ENCODE data around the gene CIAO2B. TPM values are rescaled to one million over a fixed set of nuclear protein-coding genes. Genes with fewer than 3 reads are reported as not detected.
"Not testable (repeated sequence)": the region's sequence is repeated elsewhere in the genome, so short reads cannot be mapped to it uniquely, and the experiment has no call there.

Gene CIAO2B
- total and polyA plus RNA-seq, 2 donors (not counting 3 experiments of a cell fraction or from before 2014, with no cell fraction given), result 78.7 to 314 TPM

- TF ChIP-seq FOS (IDR thresholded peaks at IDR 0.05; ENCODE audit: borderline replicate concordance, insufficient read depth, low read length), result no peak
- no peak for TF ChIP-seq GATA2 (IDR thresholded peaks at IDR 0.05; ENCODE audit: insufficient read depth, insufficient read length, low read depth, low read length)
- TF ChIP-seq JUN (IDR thresholded peaks at IDR 0.05; ENCODE audit: borderline replicate concordance, insufficient read depth, insufficient read length, low read depth), result no peak
- no peak for TF ChIP-seq POLR2AphosphoS5 (IDR thresholded peaks at IDR 0.05; ENCODE audit: insufficient read depth, low read depth, low read length)
- TF ChIP-seq CTCF (IDR thresholded peaks at IDR 0.05; ENCODE audit: extremely low read depth in 1 of 2, insufficient read depth in 1 of 2, low read depth in 1 of 2, low read length in 2 of 2), result no peak
- no peak for TF ChIP-seq MYC (IDR thresholded peaks at IDR 0.05; ENCODE audit: low read depth, low read length)
- no peak for TF ChIP-seq MAX (IDR thresholded peaks at IDR 0.05; ENCODE audit: insufficient read depth, insufficient read length)
- no peak for TF ChIP-seq POLR2A (IDR thresholded peaks at IDR 0.05; ENCODE audit: low read depth, low read length)
- TF ChIP-seq EZH2 (IDR thresholded peaks at IDR 0.05; ENCODE audit: borderline replicate concordance, low read depth, low read length, severe bottlenecking), result no peak
- peak; percentile 35 for DNase-seq (ENCODE audit: low read depth, low spot score)
- FAIRE-seq, result no peak
- Histone ChIP-seq H3K9ac (replicated peaks; ENCODE audit: extremely low read depth, insufficient read depth, low read length) (peak within 1 kb of the TSS; percentile 79), H3K36me3 (ENCODE audit: control insufficient read depth in 2 of 2, extremely low read depth in 1 of 2, insufficient read depth in 2 of 2, low read length in 2 of 2) (peaks cover 0 to 4% of the 10 kb centered on the region in 2 experiments), H2AFZ (ENCODE audit: low read depth, low read length) (peak within 1 kb of the TSS; percentile 63), H4K20me1 (replicated peaks; ENCODE audit: control insufficient read depth, extremely low read depth, insufficient read depth, low read length) (no peaks in the 10 kb centered on the region), H3K4me3 (replicated peaks in 1 of 3; ENCODE audit: insufficient read depth in 1 of 3, low read depth in 1 of 3, low read length in 3 of 3) (peak within 1 kb of the TSS; percentile 2 to 88 (median 58)), H3K4me1 (ENCODE audit: control insufficient read depth, extremely low read depth, insufficient read depth, low read length) (peaks cover 7% of the 10 kb centered on the region), H3K27me3 (ENCODE audit: control insufficient read depth in 2 of 2, insufficient read depth in 2 of 2, low read length in 2 of 2) (no peaks in the 10 kb centered on the region), H3K9me3 (replicated peaks; ENCODE audit: control insufficient read depth, insufficient read depth, low read length) (no peaks in the 10 kb centered on the region), H3K9me1 (replicated peaks; ENCODE audit: control insufficient read depth, extremely low read depth, insufficient read depth, low read length) (no peaks in the 10 kb centered on the region), H3K27ac (ENCODE audit: insufficient read depth, low read depth, low read length) (peak within 1 kb of the TSS; percentile 67), H3K4me2 (ENCODE audit: insufficient read depth, low read length) (peak within 1 kb of the TSS; percentile 78), H3K79me2 (ENCODE audit: control insufficient read depth, insufficient read depth, low read length) (peaks cover 20% of the 10 kb centered on the region)
- intact Hi-C loops (cut with micrococcal nuclease), result no loop called here
- CTCF ChIA-PET, result no interaction called here
- dilution Hi-C loops (cut with MboI; ENCODE audit: extremely low pct_ligation_motif_present, low sequenced_read_pairs), result no loop called here
- no TSS peak for BruUV-seq (replicated peaks)
- POLR2A ChIA-PET, result no interaction called here
Observed at GRCh38 chr16:66935314-66936011, 1.3 kb upstream of the CIAO2B start, which contains the start of gene CES2. CES2 (plus strand) TSS chr16:66935516; CDS start chr16:66935636, 120 bp downstream.

- Histone ChIP-seq H3K27ac (ENCODE audit: insufficient read depth, low read depth, low read length) (peak overlapping the region; percentile 67), H3K79me2 (ENCODE audit: control insufficient read depth, insufficient read depth, low read length) (peaks cover 20% of the 10 kb centered on the region), H3K4me2 (ENCODE audit: insufficient read depth, low read length) (peak overlapping the region; percentile 78), H3K9ac (replicated peaks; ENCODE audit: extremely low read depth, insufficient read depth, low read length) (peak overlapping the region; percentile 79), H3K4me3 (replicated peaks in 1 of 3; ENCODE audit: insufficient read depth in 1 of 3, low read depth in 1 of 3, low read length in 3 of 3) (peak overlapping the region; percentile 2 to 88 (median 58)), H2AFZ (ENCODE audit: low read depth, low read length) (peak overlapping the region; percentile 63)
- H3K9me3 ChIP-seq (replicated peaks; ENCODE audit: control insufficient read depth, insufficient read depth, low read length); H3K4me1 ChIP-seq (ENCODE audit: control insufficient read depth, extremely low read depth, insufficient read depth, low read length); H3K9me1 ChIP-seq (replicated peaks; ENCODE audit: control insufficient read depth, extremely low read depth, insufficient read depth, low read length); H3K27me3 ChIP-seq (ENCODE audit: control insufficient read depth in 2 of 2, insufficient read depth in 2 of 2, low read length in 2 of 2); BruUV-seq (replicated peaks); H3K36me3 ChIP-seq (ENCODE audit: control insufficient read depth in 2 of 2, extremely low read depth in 1 of 2, insufficient read depth in 2 of 2, low read length in 2 of 2); dilution Hi-C loops (cut with MboI; ENCODE audit: extremely low pct_ligation_motif_present, low sequenced_read_pairs); H4K20me1 ChIP-seq (replicated peaks; ENCODE audit: control insufficient read depth, extremely low read depth, insufficient read depth, low read length); DNase-seq (ENCODE audit: low read depth, low spot score); intact Hi-C loops (cut with micrococcal nuclease): not testable (repeated sequence)
- POLR2A ChIA-PET, result interaction anchor here (0.5 to 1.6 kb wide), 2 partner anchors 62 to 497 kb away, joined by 3 read pairs; no protein-coding TSS in a partner anchor
- FAIRE-seq, result peak; percentile 82
- CTCF ChIA-PET, result interaction anchor here (0.8 to 2.4 kb wide), 3 partner anchors 9 to 220 kb away, joined by 3 to 12 read pairs (median 6); partner anchors contain the start of gene RRAD
Observed at GRCh38 chr16:66934839-66935313, 674 bp upstream of the CIAO2B start.
